Endothelial cell of umbilical vein (primary cell): Measurements from ENCODE around the gene SYTL5. TPM values are rescaled to one million over a fixed set of nuclear protein-coding genes. Genes with fewer than 3 reads are reported as not detected.

Experiments
- BruUV-seq: library from RNA; stranded (reverse); fragments of 400-500 nt; replicated peaks from 2 replicates; lab custom pipeline; 2021; lab: Mats Ljungman, UMichigan
- CTCF ChIA-PET: fragments of 300-600, 350-600 bp; sonication (Branson Sonifier 250); formaldehyde crosslinking; loops from one replicate; lab custom pipeline; 2021; ENCODE audit warnings: antibody characterized with exemption, inconsistent platforms; lab: Charles Lee
- POLR2A ChIA-PET: fragments of 300-600, 350-600 bp; sonication (Branson Sonifier 250); formaldehyde crosslinking; loops from one replicate; lab custom pipeline; 2021; ENCODE audit warnings: antibody characterized with exemption, inconsistent platforms; lab: Charles Lee
- DNase-seq: peaks from one replicate; pipeline ENCODE4 v3.0.0-alpha.2; 2011; ENCODE audit warnings: low read depth, low spot score
- FAIRE-seq: peaks from 2 replicates; lab custom pipeline; 2011; peaks lifted over from hg19 to GRCh38; lab: Jason Lieb, UNC
- H2AFZ ChIP-seq: 2 replicates; pipeline ENCODE4 v1.6.0; 2012; ENCODE audit warnings: low read depth, low read length, control low read depth, inconsistent platforms
- H3K27ac ChIP-seq: 2 replicates; pipeline ENCODE4 v1.5.1; 2011; ENCODE audit warnings: low read depth, mild to moderate bottlenecking, control low read depth, low read length, moderate library complexity; ENCODE audit not compliant: insufficient read depth
- H3K27me3 ChIP-seq, 2 experiments: 2 replicates each; pipeline versions ENCODE4 v1.6.0 to v1.6.1; 2011; ENCODE audit warnings: low read length in 2 of 2, mixed read lengths in 1 of 2; ENCODE audit not compliant: control insufficient read depth in 2 of 2, insufficient read depth in 2 of 2
- H3K36me3 ChIP-seq, 2 experiments: 2 replicates in 1 of 2; 3 replicates in 1 of 2; pipeline ENCODE4 v1.5.1; 2011; ENCODE audit warnings: low read length in 2 of 2, mild to moderate bottlenecking in 1 of 2, moderate library complexity in 1 of 2; ENCODE audit not compliant: control insufficient read depth in 2 of 2, insufficient read depth in 2 of 2; ENCODE audit errors: extremely low read depth in 1 of 2
- H3K4me1 ChIP-seq: 3 replicates; pipeline ENCODE4 v1.5.1; 2011; ENCODE audit warnings: mild to moderate bottlenecking, low read length; ENCODE audit not compliant: control insufficient read depth, insufficient read depth; ENCODE audit errors: extremely low read depth
- H3K4me2 ChIP-seq: 2 replicates; pipeline ENCODE4 v1.6.1; 2011; ENCODE audit warnings: low read length, control low read depth, mixed read lengths; ENCODE audit not compliant: insufficient read depth
- H3K4me3 ChIP-seq, 3 experiments: fragments of 200-600 bp in 1 of 3; sonication (generic), shearing (Covaris generic) in 1 of 3; replicated peaks in 1 of 3; 2 replicates each; pipeline ENCODE4 v1.5.1; 2011 to 2016; ENCODE audit warnings: control low read depth in 3 of 3, low read length in 3 of 3, mild to moderate bottlenecking in 2 of 3, inconsistent platforms in 1 of 3, low read depth in 1 of 3, moderate library complexity in 1 of 3; ENCODE audit not compliant: insufficient read depth in 1 of 3
- H3K79me2 ChIP-seq: 2 replicates; pipeline ENCODE4 v1.6.0; 2012; ENCODE audit warnings: low read length, inconsistent platforms; ENCODE audit not compliant: control insufficient read depth, insufficient read depth
- H3K9ac ChIP-seq: replicated peaks from 2 replicates; pipeline ENCODE3; 2011; ENCODE audit warnings: low read length, control low read depth; ENCODE audit not compliant: insufficient read depth; ENCODE audit errors: extremely low read depth
- H3K9me1 ChIP-seq: replicated peaks from 3 replicates; pipeline ENCODE4 v1.6.0; 2011; ENCODE audit warnings: mild to moderate bottlenecking, low read length; ENCODE audit not compliant: control insufficient read depth, insufficient read depth; ENCODE audit errors: extremely low read depth
- H3K9me3 ChIP-seq: replicated peaks from 2 replicates; pipeline ENCODE4 v1.5.1; 2012; ENCODE audit warnings: low read length, inconsistent platforms; ENCODE audit not compliant: control insufficient read depth, insufficient read depth
- H4K20me1 ChIP-seq: replicated peaks from 2 replicates; pipeline ENCODE3; 2011; ENCODE audit warnings: mild to moderate bottlenecking, low read length; ENCODE audit not compliant: control insufficient read depth, insufficient read depth; ENCODE audit errors: extremely low read depth
- CTCF ChIP-seq, 2 donors: IDR thresholded peaks; 1 replicate in 1 of 2; 2 replicates in 1 of 2; pipeline ENCODE4 v1.5.1; 2011; ENCODE audit warnings: low read length in 2 of 2, mild to moderate bottlenecking in 2 of 2, moderate library complexity in 2 of 2, control low read depth in 1 of 2, inconsistent platforms in 1 of 2, low read depth in 1 of 2; ENCODE audit not compliant: insufficient read depth in 1 of 2; ENCODE audit errors: extremely low read depth in 1 of 2
- EZH2 ChIP-seq: IDR thresholded peaks from 2 replicates; pipeline ENCODE4 v1.6.1; 2012; ENCODE audit warnings: borderline replicate concordance, low read depth, mild to moderate bottlenecking, moderate library complexity, low read length, inconsistent platforms; ENCODE audit not compliant: severe bottlenecking
- FOS ChIP-seq: IDR thresholded peaks from 2 replicates; pipeline ENCODE4 v1.6.1; 2011; ENCODE audit warnings: mild to moderate bottlenecking, low read length, moderate library complexity, borderline replicate concordance; ENCODE audit not compliant: insufficient read depth
- GATA2 ChIP-seq: IDR thresholded peaks from 2 replicates; pipeline ENCODE4 v1.7.0; 2011; ENCODE audit warnings: low read depth, mild to moderate bottlenecking, moderate library complexity, mixed read lengths, low read length; ENCODE audit not compliant: insufficient read length, insufficient read depth
- JUN ChIP-seq: IDR thresholded peaks from 2 replicates; pipeline ENCODE4 v1.6.1; 2011; ENCODE audit warnings: borderline replicate concordance, low read depth; ENCODE audit not compliant: insufficient read length, insufficient read depth
- MAX ChIP-seq: IDR thresholded peaks from 2 replicates; pipeline ENCODE4 v1.6.1; 2011; ENCODE audit not compliant: insufficient read depth, insufficient read length
- MYC ChIP-seq: IDR thresholded peaks from one replicate; pipeline ENCODE4 v1.6.1; 2011; ENCODE audit warnings: mild to moderate bottlenecking, low read depth, low read length
- POLR2A ChIP-seq: IDR thresholded peaks from 2 replicates; pipeline ENCODE4 v1.6.1; 2012; ENCODE audit warnings: low read depth, mild to moderate bottlenecking, control low read depth, low read length
- POLR2AphosphoS5 ChIP-seq: IDR thresholded peaks from 2 replicates; pipeline ENCODE4 v1.6.1; 2012; ENCODE audit warnings: low read depth, mild to moderate bottlenecking, control low read depth, low read length, moderate library complexity; ENCODE audit not compliant: insufficient read depth
- dilution Hi-C: fragments of 300-500 bp; cut with MboI; formaldehyde crosslinking; loops from one replicate; pipeline ENCODE4 v1.15.0; 2019; ENCODE audit warnings: low sequenced_read_pairs; ENCODE audit not compliant: extremely low pct_ligation_motif_present
- intact Hi-C: fragments of 100-400 bp; cut with micrococcal nuclease; formaldehyde crosslinking; loops from one replicate; pipeline ENCODE4 v1.10.0; 2022
- polyA plus RNA-seq, 4 experiments: library from polyadenylated mRNA; depleted of rRNA in 3 of 4; stranded (reverse) in 3 of 4; unstranded in 1 of 4; fragments of >200 nt; gene quantifications; 2 replicates each; pipeline versions ENCODE4 v1.2.1 to v1.2.3, GENCODE V29; 2011 to 2012; ENCODE audit warnings: missing spikeins in 1 of 4
- total RNA-seq: library from RNA; stranded (reverse); gene quantifications from 2 replicates; pipeline ENCODE4 v1.2.3, GENCODE V29; 2021

The SYTL5 gene
- total and polyA plus RNA-seq, 2 donors (not counting 3 experiments of a cell fraction or from before 2014, with no cell fraction given): 0.01 TPM; not detected in 1

- H3K4me3 ChIP-seq: no peak overlapping the region
- no peaks in the 10 kb centered on the region for H3K79me2 ChIP-seq
- H2AFZ ChIP-seq: no peak overlapping the region
- DNase-seq: no peak
- no peaks in the 10 kb centered on the region for H3K4me1 ChIP-seq
- H3K36me3 ChIP-seq: peaks cover under 1 to 4% of the 10 kb centered on the region in 2 experiments
- no peaks in the 10 kb centered on the region for H3K9me1 ChIP-seq
- no peaks in the 10 kb centered on the region for H4K20me1 ChIP-seq
- POLR2A ChIA-PET: no interaction called here
- dilution Hi-C loops: no loop called here
- TF ChIP-seq FOS (no peak), CTCF (IDR thresholded peaks at IDR 0.05; ENCODE audit: extremely low read depth in 1 of 2, insufficient read depth in 1 of 2, low read depth in 1 of 2, low read length in 2 of 2) (no peak), JUN (no peak), MYC (no peak), POLR2A (no peak), EZH2 (no peak), MAX (no peak), POLR2AphosphoS5 (no peak), GATA2 (no peak)
- intact Hi-C loops: no loop called here
- H3K4me2 ChIP-seq: no peak overlapping the region
- no peaks in the 10 kb centered on the region for H3K27me3 ChIP-seq
- no peak overlapping the region for H3K9ac ChIP-seq
- CTCF ChIA-PET: interaction anchor here (1.3 to 1.4 kb wide), 2 partner anchors 10 to 16 kb away, joined by 4 read pairs; no protein-coding TSS in a partner anchor
- H3K9me3 ChIP-seq: no peaks in the 10 kb centered on the region
- H3K27ac ChIP-seq: no peak overlapping the region
- FAIRE-seq: no peak
- BruUV-seq: no TSS peak
Observed at GRCh38 chrX:38150993-38151392, 144.6 kb downstream of the SYTL5 start.
